B cell (primary cell): ENCODE measurements around the gene CXCR3. TPM values are rescaled to one million over a fixed set of nuclear protein-coding genes. Genes with fewer than 3 reads are reported as not detected.
"Not testable (repeated sequence)": the region's sequence is repeated elsewhere in the genome, so short reads cannot be mapped to it uniquely, and the experiment has no call there.

Source experiments
- ATAC-seq: fragments of 200-7000 bp; cut with Tn5 transposase; one replicate; pipeline ENCODE4 v1.10.0; 2021; ENCODE audit warnings: low read depth, mild to moderate bottlenecking, moderate number of reproducible peaks, moderate library complexity
- CTCF ChIA-PET: fragments of 350-600 bp; sonication (Branson Sonifier 250); formaldehyde crosslinking; loops from one replicate; lab custom pipeline; 2021; ENCODE audit warnings: antibody characterized with exemption, inconsistent platforms; lab: Charles Lee
- POLR2A ChIA-PET: fragments of 350-600 bp; sonication (Branson Sonifier 250); formaldehyde crosslinking; loops from one replicate; lab custom pipeline; 2021; ENCODE audit warnings: antibody characterized with exemption; lab: Charles Lee
- DNase-seq: peaks from one replicate; pipeline ENCODE4 v3.0.0; 2013
- H2AFZ ChIP-seq: 2 replicates; pipeline ENCODE4 v1.6.1; 2012; ENCODE audit warnings: mild to moderate bottlenecking, low read depth, low read length; ENCODE audit not compliant: insufficient read depth, poor library complexity, severe bottlenecking
- H3K27ac ChIP-seq, 2 donors: 1 replicate in 1 of 2; 2 replicates in 1 of 2; pipeline ENCODE4 v1.5.1; 2012 to 2013; ENCODE audit warnings: low read length in 2 of 2, mild to moderate bottlenecking in 2 of 2, moderate library complexity in 1 of 2
- H3K27me3 ChIP-seq, 4 experiments: fragments of 200-600 bp in 1 of 4; sonication (generic) in 1 of 4; replicated peaks in 1 of 4; 1 replicate in 2 of 4; 2 replicates in 2 of 4; pipeline versions ENCODE4 v1.6.1 to v1.7.0; 2013 to 2016; ENCODE audit warnings: low read length in 3 of 4, mild to moderate bottlenecking in 2 of 4, mixed read lengths in 1 of 4, moderate library complexity in 1 of 4; ENCODE audit not compliant: insufficient read depth in 4 of 4, control insufficient read depth in 3 of 4; ENCODE audit errors: control extremely low read depth in 1 of 4
- H3K36me3 ChIP-seq, 2 experiments: replicated peaks in 1 of 2; 1 replicate in 1 of 2; 2 replicates in 1 of 2; pipeline versions ENCODE4 v1.6.1 to v1.7.1; 2013; ENCODE audit warnings: low read length in 1 of 2; ENCODE audit not compliant: insufficient read depth in 2 of 2, control insufficient read depth in 1 of 2; ENCODE audit errors: control extremely low read depth in 1 of 2, extremely low read depth in 1 of 2
- H3K4me1 ChIP-seq, 2 donors: fragments of 200-600 bp in 1 of 2; sonication (generic) in 1 of 2; 1 replicate in 1 of 2; 2 replicates in 1 of 2; pipeline versions ENCODE4 v1.5.1 to v1.6.1; 2013 to 2017; ENCODE audit warnings: low read length in 2 of 2; ENCODE audit not compliant: control insufficient read depth in 2 of 2, insufficient read depth in 2 of 2
- H3K4me2 ChIP-seq: replicated peaks from 2 replicates; pipeline ENCODE3; 2012; ENCODE audit warnings: mild to moderate bottlenecking, low read depth, low read length; ENCODE audit not compliant: poor library complexity, severe bottlenecking
- H3K4me3 ChIP-seq, 5 experiments: fragments of 200-600 bp in 1 of 5; sonication (generic) in 1 of 5; 1 replicate in 3 of 5; 2 replicates in 2 of 5; pipeline versions ENCODE4 v1.5.1 to v1.7.0; 2011 to 2016; ENCODE audit warnings: low read length in 4 of 5, mild to moderate bottlenecking in 4 of 5, low read depth in 2 of 5, control low read depth in 1 of 5, moderate library complexity in 1 of 5; ENCODE audit not compliant: insufficient read depth in 1 of 5; ENCODE audit errors: control extremely low read depth in 1 of 5, extremely low read depth in 1 of 5
- H3K79me2 ChIP-seq: fragments of 200-600 bp; sonication (generic); one replicate; pipeline ENCODE4 v1.6.0; 2016; ENCODE audit warnings: low read length; ENCODE audit not compliant: control insufficient read depth, insufficient read depth
- H3K9ac ChIP-seq: fragments of 200-600 bp; sonication (generic); 2 replicates; pipeline ENCODE4 v1.6.1; 2017; ENCODE audit warnings: mild to moderate bottlenecking, low read length, moderate library complexity
- H3K9me3 ChIP-seq, 3 donors: one replicate each; pipeline versions ENCODE4 v1.6.1 to v1.7.1; 2013; ENCODE audit warnings: low read length in 2 of 3; ENCODE audit not compliant: control insufficient read depth in 2 of 3, insufficient read depth in 1 of 3; ENCODE audit errors: control extremely low read depth in 1 of 3
- H4K20me1 ChIP-seq: 2 replicates; pipeline ENCODE4 v1.6.0; 2012; ENCODE audit warnings: mild to moderate bottlenecking, low read length; ENCODE audit not compliant: insufficient read depth, control insufficient read depth, poor library complexity, severe bottlenecking
- H3K27ac Mint-ChIP-seq: one replicate; pipeline ENCODE4 v1.8.0; 2021; ENCODE audit warnings: mixed read lengths
- H3K27me3 Mint-ChIP-seq: one replicate; pipeline ENCODE4 v1.8.0; 2021; ENCODE audit warnings: mixed read lengths
- H3K4me1 Mint-ChIP-seq: one replicate; pipeline ENCODE4 v1.8.0; 2021; ENCODE audit warnings: mixed read lengths
- H3K4me3 Mint-ChIP-seq: one replicate; pipeline ENCODE4 v1.8.0; 2021; ENCODE audit warnings: mixed read lengths
- H3K9me3 Mint-ChIP-seq: one replicate; pipeline ENCODE4 v1.8.0; 2022; ENCODE audit warnings: mixed read lengths; ENCODE audit not compliant: insufficient read depth
- EZH2 ChIP-seq: IDR thresholded peaks from 2 replicates; pipeline ENCODE4 v1.6.1; 2012; ENCODE audit warnings: borderline replicate concordance, low read depth, mild to moderate bottlenecking, moderate library complexity, low read length; ENCODE audit not compliant: insufficient read depth, poor library complexity, severe bottlenecking
- WGBS: methylation state at CpG from one replicate; pipeline ENCODE4 v1.1.5; 2013; ENCODE audit warnings: missing lambda C conversion rate; ENCODE audit not compliant: insufficient coverage; 5-methylcytosine and 5-hydroxymethylcytosine counted together
- intact Hi-C: fragments of 100-400 bp; cut with micrococcal nuclease; formaldehyde crosslinking; loops from one replicate; pipeline ENCODE4 v1.10.0; 2022
- polyA plus RNA-seq: library from polyadenylated mRNA; depleted of rRNA; stranded (reverse); fragments of >200 nt; gene quantifications from 2 replicates; pipeline ENCODE4 v1.2.3, GENCODE V29; 2012
- total RNA-seq, 2 donors: library from RNA; stranded (reverse); fragments of 120-200 nt in 1 of 2; gene quantifications; 1 replicate in 1 of 2; 2 replicates in 1 of 2; pipeline versions ENCODE4 v1.2.3 to v1.2.4, GENCODE V29; 2013 to 2022
- TF ChIP-seq, protein P1 (sequence below): fragments of 200-600 bp; IDR thresholded peaks from one replicate; pipeline ENCODE4 v1.8.0; 2022; ENCODE audit warnings: antibody characterized with exemption, mild to moderate bottlenecking

Gene CXCR3
- total and polyA plus RNA-seq, 2 donors (not counting 1 experiment from before 2014, with no cell fraction given), result 6.9 to 8.7 TPM

GRCh38 chrX:71662654-71663053, 44.3 kb upstream of the CXCR3 start:
- CTCF ChIA-PET, H3K4me3 ChIP-seq, intact Hi-C loops, H3K27me3 ChIP-seq, H3K4me1 ChIP-seq, H3K4me3 Mint-ChIP-seq, H3K36me3 ChIP-seq, H3K79me2 ChIP-seq, H4K20me1 ChIP-seq, H2AFZ ChIP-seq, H3K27ac Mint-ChIP-seq, H3K4me2 ChIP-seq, ATAC-seq, H3K9me3 Mint-ChIP-seq, H3K9me3 ChIP-seq, H3K27ac ChIP-seq, H3K27me3 Mint-ChIP-seq, POLR2A ChIA-PET, DNase-seq, H3K4me1 Mint-ChIP-seq, H3K9ac ChIP-seq: not testable (repeated sequence)
- 0% methylated on average over 5 of the region's 11 CpGs for WGBS

- Histone ChIP-seq H3K4me3 (no peak overlapping the region), H4K20me1 (no peaks in the 10 kb centered on the region), H3K4me2 (no peak overlapping the region), H3K27me3 (no peaks in the 10 kb centered on the region), H3K4me1 (peaks cover 0 to 3% of the 10 kb centered on the region in 2 donors), H3K36me3 (no peaks in the 10 kb centered on the region), H3K9ac (no peak overlapping the region), H3K27ac (no peak overlapping the region), H2AFZ (no peak overlapping the region), H3K79me2 (no peaks in the 10 kb centered on the region), H3K9me3 (no peaks in the 10 kb centered on the region)
- H3K27me3 Mint-ChIP-seq, result no peaks in the 10 kb centered on the region
- TF ChIP-seq, protein P1, sequence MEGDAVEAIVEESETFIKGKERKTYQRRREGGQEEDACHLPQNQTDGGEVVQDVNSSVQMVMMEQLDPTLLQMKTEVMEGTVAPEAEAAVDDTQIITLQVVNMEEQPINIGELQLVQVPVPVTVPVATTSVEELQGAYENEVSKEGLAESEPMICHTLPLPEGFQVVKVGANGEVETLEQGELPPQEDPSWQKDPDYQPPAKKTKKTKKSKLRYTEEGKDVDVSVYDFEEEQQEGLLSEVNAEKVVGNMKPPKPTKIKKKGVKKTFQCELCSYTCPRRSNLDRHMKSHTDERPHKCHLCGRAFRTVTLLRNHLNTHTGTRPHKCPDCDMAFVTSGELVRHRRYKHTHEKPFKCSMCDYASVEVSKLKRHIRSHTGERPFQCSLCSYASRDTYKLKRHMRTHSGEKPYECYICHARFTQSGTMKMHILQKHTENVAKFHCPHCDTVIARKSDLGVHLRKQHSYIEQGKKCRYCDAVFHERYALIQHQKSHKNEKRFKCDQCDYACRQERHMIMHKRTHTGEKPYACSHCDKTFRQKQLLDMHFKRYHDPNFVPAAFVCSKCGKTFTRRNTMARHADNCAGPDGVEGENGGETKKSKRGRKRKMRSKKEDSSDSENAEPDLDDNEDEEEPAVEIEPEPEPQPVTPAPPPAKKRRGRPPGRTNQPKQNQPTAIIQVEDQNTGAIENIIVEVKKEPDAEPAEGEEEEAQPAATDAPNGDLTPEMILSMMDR, result no peak
- no peak for TF ChIP-seq EZH2
- POLR2A ChIA-PET, result no interaction called here
- no peak overlapping the region for H3K27ac Mint-ChIP-seq
- ATAC-seq (no peak), DNase-seq (no peak)
- no peak overlapping the region for H3K4me3 Mint-ChIP-seq
- H3K9me3 Mint-ChIP-seq, result no peaks in the 10 kb centered on the region
- 96% methylated on average over 7 of the region's 12 CpGs for WGBS
- CTCF ChIA-PET, result interaction anchor here (0.8 kb wide), 1 partner anchor 9 kb away, joined by 3 read pairs; no protein-coding TSS in a partner anchor
- intact Hi-C loops, result no loop called here
- peaks cover 10% of the 10 kb centered on the region for H3K4me1 Mint-ChIP-seq
Observed at GRCh38 chrX:71661919-71662318, 43.6 kb upstream of the CXCR3 start.
